MG63 (cell line): Measurements from ENCODE around the gene XPNPEP1. TPM values are rescaled to one million over a fixed set of nuclear protein-coding genes. Genes with fewer than 3 reads are reported as not detected.

Experiments
- DNase-seq: peaks from one replicate; pipeline ENCODE4 v3.0.0-alpha.2; 2020
- H3K27me3 ChIP-seq: fragments of 250-450 bp; sonication (Bioruptor Pico); 2 replicates; pipeline ENCODE4 v1.5.1; 2020; ENCODE audit warnings: mild to moderate bottlenecking, moderate library complexity
- H3K36me3 ChIP-seq: fragments of 250-450 bp; sonication (Bioruptor Pico); 2 replicates; pipeline ENCODE4 v1.5.1; 2020; ENCODE audit warnings: mild to moderate bottlenecking, moderate library complexity
- H3K4me3 ChIP-seq: fragments of 250-450 bp; sonication (Bioruptor Pico); 2 replicates; pipeline ENCODE4 v1.5.1; 2020; ENCODE audit warnings: mild to moderate bottlenecking, moderate library complexity
- H3K9me3 ChIP-seq: fragments of 250-450 bp; sonication (Bioruptor Pico); 2 replicates; pipeline ENCODE4 v1.5.1; 2020; ENCODE audit warnings: mild to moderate bottlenecking, moderate library complexity
- total RNA-seq: library from RNA; depleted of rRNA; stranded (reverse); fragments of >200 nt; shearing (Covaris generic); gene quantifications from 2 replicates; pipeline ENCODE4 v1.2.3, GENCODE V29; 2014; ENCODE audit warnings: low replicate concordance; rRNA removed

XPNPEP1 gene
- total RNA-seq, result 63.4 and 130 TPM in 2 replicates

- DNase-seq, result peak; percentile 85
- Histone ChIP-seq H3K36me3 (no peaks in the 10 kb centered on the region; the same call in 1 of the 2 replicates), H3K4me3 (peak within 1 kb of the TSS; percentile 74), H3K27me3 (no peaks in the 10 kb centered on the region), H3K9me3 (no peaks in the 10 kb centered on the region)
Observed at GRCh38 chr10:109922976-109923921, at the start of gene XPNPEP1. Gene XPNPEP1, minus strand, starts transcription at chr10:109923511. Its CDS starts 78 bp downstream, at chr10:109923433.

- Histone ChIP-seq H3K4me3 (no peak overlapping the region), H3K9me3 (no peaks in the 10 kb centered on the region), H3K27me3 (no peaks in the 10 kb centered on the region), H3K36me3 (no peaks in the 10 kb centered on the region)
- DNase-seq, result no peak
Observed at GRCh38 chr10:109972372-109973001, 49.2 kb upstream of the XPNPEP1 start.

GRCh38 chr10:109971634-109972033 is 48.3 kb upstream of the XPNPEP1 start:
- no peak for DNase-seq
- no peaks in the 10 kb centered on the region for H3K27me3 ChIP-seq
- H3K36me3 ChIP-seq, result no peaks in the 10 kb centered on the region
- H3K9me3 ChIP-seq, result no peaks in the 10 kb centered on the region
- H3K4me3 ChIP-seq, result no peak overlapping the region

GRCh38 chr10:109969760-109970346 is 46.5 kb upstream of the XPNPEP1 start:
- Histone ChIP-seq H3K27me3 (no peaks in the 10 kb centered on the region), H3K9me3 (no peaks in the 10 kb centered on the region), H3K4me3 (no peak overlapping the region), H3K36me3 (no peaks in the 10 kb centered on the region)
- no peak for DNase-seq

GRCh38 chr10:109968953-109969759 is 45.8 kb upstream of the XPNPEP1 start:
- Histone ChIP-seq H3K36me3 (no peaks in the 10 kb centered on the region), H3K9me3 (no peaks in the 10 kb centered on the region), H3K4me3 (no peak overlapping the region), H3K27me3 (no peaks in the 10 kb centered on the region)
- DNase-seq, result no peak

- no peaks in the 10 kb centered on the region for H3K36me3 ChIP-seq
- H3K4me3 ChIP-seq, result no peak overlapping the region
- no peak for DNase-seq
- H3K9me3 ChIP-seq, result no peaks in the 10 kb centered on the region
- H3K27me3 ChIP-seq, result no peaks in the 10 kb centered on the region
Observed at GRCh38 chr10:109967739-109968088, 44.4 kb upstream of the XPNPEP1 start.

GRCh38 chr10:109966961-109967738 is 43.8 kb upstream of the XPNPEP1 start:
- DNase-seq, result peak; percentile 63
- H3K27me3 ChIP-seq, result no peaks in the 10 kb centered on the region
- H3K9me3 ChIP-seq, result no peaks in the 10 kb centered on the region
- no peaks in the 10 kb centered on the region for H3K36me3 ChIP-seq
- no peak overlapping the region for H3K4me3 ChIP-seq

- Histone ChIP-seq H3K9me3 (no peaks in the 10 kb centered on the region), H3K27me3 (no peaks in the 10 kb centered on the region), H3K36me3 (no peaks in the 10 kb centered on the region), H3K4me3 (no peak overlapping the region)
- DNase-seq, result no peak
Observed at GRCh38 chr10:109964318-109964717, 41.0 kb upstream of the XPNPEP1 start.

- H3K36me3 ChIP-seq, result no peaks in the 10 kb centered on the region
- H3K4me3 ChIP-seq, result no peak overlapping the region
- no peaks in the 10 kb centered on the region for H3K9me3 ChIP-seq
- DNase-seq, result no peak
- H3K27me3 ChIP-seq, result no peaks in the 10 kb centered on the region
Observed at GRCh38 chr10:109963439-109963838, 40.1 kb upstream of the XPNPEP1 start.

GRCh38 chr10:109962247-109962646 is 38.9 kb upstream of the XPNPEP1 start:
- DNase-seq, result no peak
- H3K27me3 ChIP-seq, result no peaks in the 10 kb centered on the region
- H3K4me3 ChIP-seq, result no peak overlapping the region
- no peaks in the 10 kb centered on the region for H3K9me3 ChIP-seq
- no peaks in the 10 kb centered on the region for H3K36me3 ChIP-seq

- no peaks in the 10 kb centered on the region for H3K27me3 ChIP-seq
- DNase-seq, result no peak
- no peaks in the 10 kb centered on the region for H3K9me3 ChIP-seq
- no peaks in the 10 kb centered on the region for H3K36me3 ChIP-seq
- H3K4me3 ChIP-seq, result no peak overlapping the region
Observed at GRCh38 chr10:109961174-109962001, 38.1 kb upstream of the XPNPEP1 start.

- DNase-seq, result no peak
- Histone ChIP-seq H3K9me3 (no peaks in the 10 kb centered on the region), H3K4me3 (no peak overlapping the region), H3K27me3 (no peaks in the 10 kb centered on the region), H3K36me3 (no peaks in the 10 kb centered on the region)
Observed at GRCh38 chr10:109960682-109961081, 37.4 kb upstream of the XPNPEP1 start.

GRCh38 chr10:109959259-109960145 is 36.2 kb upstream of the XPNPEP1 start:
- Histone ChIP-seq H3K36me3 (no peaks in the 10 kb centered on the region), H3K4me3 (no peak overlapping the region), H3K27me3 (no peaks in the 10 kb centered on the region), H3K9me3 (no peaks in the 10 kb centered on the region)
- no peak for DNase-seq

GRCh38 chr10:109958059-109958458 is 34.7 kb upstream of the XPNPEP1 start:
- Histone ChIP-seq H3K27me3 (no peaks in the 10 kb centered on the region), H3K36me3 (no peaks in the 10 kb centered on the region), H3K9me3 (no peaks in the 10 kb centered on the region), H3K4me3 (no peak overlapping the region)
- DNase-seq, result no peak
